Prostate gland (tissue), 2 donors: ENCODE data around the gene STK35.

ENCODE experiments used
- CTCF ChIP-seq, 4 experiments: fragments of 200-600 bp in 2 of 4; fragments of 450-650 bp in 2 of 4; sonication (generic) in 2 of 4; IDR thresholded peaks; 1 replicate in 3 of 4; 2 replicates in 1 of 4; pipeline ENCODE4 v1.5.1; 2016 to 2019; ENCODE audit warnings: antibody characterized with exemption in 4 of 4, mild to moderate bottlenecking in 2 of 4, moderate library complexity in 2 of 4
- POLR2A ChIP-seq: fragments of 450-650 bp; IDR thresholded peaks from one replicate; pipeline ENCODE4 v1.6.1; 2016; ENCODE audit warnings: antibody characterized with exemption, mild to moderate bottlenecking
- POLR2AphosphoS5 ChIP-seq: sonication (generic); formaldehyde crosslinking; IDR thresholded peaks from one replicate; pipeline ENCODE4 v1.6.1; 2017; ENCODE audit warnings: antibody characterized with exemption

GRCh38 chr20:2139736-2140135, 38.1 kb downstream of the STK35 start:
- no peak for TF ChIP-seq CTCF (IDR thresholded peaks at IDR 0.05)
- no peak for TF ChIP-seq POLR2A
- no peak for TF ChIP-seq POLR2AphosphoS5
